ENCODE measurements around the gene CHMP1A.
"Not testable (repeated sequence)": the region's sequence is repeated elsewhere in the genome, so short reads cannot be mapped to it uniquely, and the experiment has no call there.

The CHMP1A gene

GRCh38 chr16:89641458-89642119, 15.9 kb downstream of the CHMP1A start:
- DNase-seq (ENCODE audit: low read depth) = no peak
- no peak overlapping the region for H3K4me3 ChIP-seq (ENCODE audit: low read length)
- no peak for TF ChIP-seq CTCF (conservative IDR thresholded peaks at IDR 0.05; ENCODE audit: low read length)

- no peak for DNase-seq (ENCODE audit: low read depth)
- no peak for TF ChIP-seq CTCF (conservative IDR thresholded peaks at IDR 0.05; ENCODE audit: low read length)
- H3K4me3 ChIP-seq (ENCODE audit: low read length) = no peak overlapping the region
These were observed 18.1 kb downstream of the CHMP1A start for GRCh38 chr16:89639385-89639784.

GRCh38 chr16:89638455-89638854, 19.1 kb downstream of the CHMP1A start:
- TF ChIP-seq CTCF (conservative IDR thresholded peaks at IDR 0.05; ENCODE audit: low read length) = no peak
- DNase-seq (ENCODE audit: low read depth) = no peak

GRCh38 chr16:89637379-89637778, 20.1 kb downstream of the CHMP1A start:
- TF ChIP-seq CTCF (conservative IDR thresholded peaks at IDR 0.05; ENCODE audit: low read length) = no peak
- no peak for DNase-seq (ENCODE audit: low read depth)
- H3K4me3 ChIP-seq (ENCODE audit: low read length) = no peak overlapping the region

More at GRCh38 chr16:89638455-89638854, 19.1 kb downstream of the CHMP1A start:
- H3K4me3 ChIP-seq (ENCODE audit: low read length) = no peak overlapping the region

GRCh38 chr16:89636663-89637062, 20.8 kb downstream of the CHMP1A start:
- no peak overlapping the region for H3K4me3 ChIP-seq (ENCODE audit: low read length)
- no peak for TF ChIP-seq CTCF (conservative IDR thresholded peaks at IDR 0.05; ENCODE audit: low read length)
- DNase-seq (ENCODE audit: low read depth) = no peak

GRCh38 chr16:89634463-89635385, 22.8 kb downstream of the CHMP1A start:
- not testable (repeated sequence) for H3K4me3 ChIP-seq (ENCODE audit: low read length); DNase-seq (ENCODE audit: low read depth)

GRCh38 chr16:89633064-89633631, 24.4 kb downstream of the CHMP1A start:
- DNase-seq (ENCODE audit: low read depth) = peak; percentile 87
- TF ChIP-seq CTCF (conservative IDR thresholded peaks at IDR 0.05; ENCODE audit: low read length) = no peak
- peak overlapping the region; percentile 27 for H3K4me3 ChIP-seq (ENCODE audit: low read length)

All from AG10803 (cell line).